GM18858 (cell line): ENCODE data around the gene STPG2.

ENCODE experiments used
- ATAC-seq: cut with Tn5 transposase; IDR thresholded peaks from one replicate; pipeline ENCODE4 v1.9.1; 2021; ENCODE audit not compliant: unreplicated experiment

STPG2 gene

DNA sequence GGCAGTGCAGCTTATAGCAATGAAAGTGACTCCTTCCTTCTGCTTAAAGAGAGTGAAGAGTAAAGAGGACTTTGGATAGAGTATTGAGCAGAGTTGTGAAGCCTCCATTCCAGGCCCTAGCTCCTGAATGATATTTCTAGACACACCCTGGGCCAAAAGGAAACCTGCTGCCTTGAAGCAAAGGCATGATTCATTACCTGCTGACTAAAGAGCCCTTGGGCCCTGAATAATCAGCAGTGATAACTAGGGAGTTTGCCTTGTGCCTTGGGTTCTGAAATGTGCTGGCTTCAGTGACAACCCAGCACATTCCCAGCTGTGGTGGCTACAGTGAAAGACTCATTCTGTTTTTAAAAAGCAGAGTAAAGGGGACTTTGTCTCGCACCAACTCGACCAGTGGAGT is 49.2 kb downstream of the STPG2 start:
- no peak for ATAC-seq

DNA sequence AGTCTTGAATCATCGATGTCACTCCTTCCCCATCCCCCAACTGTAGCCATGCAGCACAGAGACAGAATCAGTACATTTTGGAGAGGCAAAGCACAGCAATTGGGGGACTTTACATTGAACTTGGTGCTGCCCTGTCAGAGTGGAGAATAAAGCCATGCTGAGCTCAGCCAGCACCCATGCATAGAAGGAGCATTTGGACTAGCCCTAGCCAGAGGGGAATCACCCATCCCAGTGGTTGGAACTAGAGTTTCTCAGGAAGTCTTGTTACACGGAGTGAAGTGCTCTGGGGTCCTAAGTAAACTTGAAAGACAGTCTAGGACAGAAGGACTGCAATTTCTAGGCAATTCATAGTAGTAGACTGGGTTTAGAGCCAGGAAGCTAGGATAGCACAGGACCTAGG is 49.6 kb downstream of the STPG2 start:
- no peak for ATAC-seq

DNA sequence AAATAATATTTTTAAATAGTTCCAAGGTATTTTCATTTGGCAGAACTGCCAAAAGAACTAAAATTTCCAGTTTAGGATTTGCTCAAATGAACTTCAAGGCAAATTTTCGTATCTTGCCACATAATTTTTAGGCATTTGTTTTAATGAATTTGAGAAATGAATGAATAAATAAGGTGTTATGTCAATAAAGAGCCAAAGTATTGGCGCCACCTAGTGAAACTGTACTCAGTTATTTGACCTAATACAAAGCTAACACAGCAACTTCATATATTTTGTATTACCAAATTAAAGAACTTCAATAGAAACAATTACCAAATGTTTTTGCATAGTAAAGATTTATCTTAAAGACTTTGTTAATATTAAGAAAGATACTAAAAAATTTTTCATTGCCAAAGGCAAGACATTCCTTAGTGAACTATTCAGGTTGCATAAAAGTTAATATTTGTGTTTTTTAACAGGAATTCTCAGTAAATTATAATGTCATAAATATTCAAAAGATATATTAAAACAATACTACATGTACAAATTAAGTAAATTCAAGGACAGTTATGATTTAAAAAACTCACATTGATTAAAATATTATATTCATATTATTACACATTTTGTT is 50.3 kb downstream of the STPG2 start:
- ATAC-seq, result no peak

DNA sequence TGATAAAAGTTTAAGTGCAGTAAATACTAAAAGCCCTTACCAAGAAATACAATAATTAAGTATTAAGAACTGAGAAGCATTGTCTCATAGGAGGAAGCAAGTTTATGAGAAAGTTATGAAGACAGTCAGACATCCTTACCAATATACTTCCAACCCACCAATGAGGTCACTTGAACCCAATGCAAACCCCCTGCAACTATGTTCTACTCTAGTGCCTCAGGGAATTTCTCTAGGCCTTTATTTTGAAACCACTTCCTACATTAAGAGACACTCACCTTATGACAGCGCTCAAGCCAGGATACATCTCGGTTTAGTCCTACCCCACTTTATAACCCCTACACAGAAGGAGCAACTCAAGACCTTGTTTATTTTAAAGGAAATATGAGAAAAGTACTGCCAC is 61.3 kb downstream of the STPG2 start:
- no peak for ATAC-seq

DNA sequence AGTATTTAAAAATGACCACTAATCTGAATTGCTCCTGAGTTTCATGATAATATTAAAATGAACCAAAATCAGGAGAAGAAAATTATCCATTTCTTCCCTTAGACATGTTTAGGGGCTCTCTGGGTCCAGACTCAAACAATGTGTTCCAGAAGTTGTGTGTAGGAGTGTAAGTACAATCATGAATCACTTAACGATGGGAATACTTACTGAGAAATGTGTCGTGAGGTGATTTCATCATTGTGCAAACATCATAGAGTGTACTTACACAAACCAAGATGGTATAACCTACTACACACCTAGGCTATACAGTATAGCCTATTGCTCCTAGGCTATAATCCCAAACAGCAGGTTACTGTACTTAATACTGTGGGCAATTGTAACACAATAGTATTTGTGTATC is 74.8 kb downstream of the STPG2 start:
- no peak for ATAC-seq

DNA sequence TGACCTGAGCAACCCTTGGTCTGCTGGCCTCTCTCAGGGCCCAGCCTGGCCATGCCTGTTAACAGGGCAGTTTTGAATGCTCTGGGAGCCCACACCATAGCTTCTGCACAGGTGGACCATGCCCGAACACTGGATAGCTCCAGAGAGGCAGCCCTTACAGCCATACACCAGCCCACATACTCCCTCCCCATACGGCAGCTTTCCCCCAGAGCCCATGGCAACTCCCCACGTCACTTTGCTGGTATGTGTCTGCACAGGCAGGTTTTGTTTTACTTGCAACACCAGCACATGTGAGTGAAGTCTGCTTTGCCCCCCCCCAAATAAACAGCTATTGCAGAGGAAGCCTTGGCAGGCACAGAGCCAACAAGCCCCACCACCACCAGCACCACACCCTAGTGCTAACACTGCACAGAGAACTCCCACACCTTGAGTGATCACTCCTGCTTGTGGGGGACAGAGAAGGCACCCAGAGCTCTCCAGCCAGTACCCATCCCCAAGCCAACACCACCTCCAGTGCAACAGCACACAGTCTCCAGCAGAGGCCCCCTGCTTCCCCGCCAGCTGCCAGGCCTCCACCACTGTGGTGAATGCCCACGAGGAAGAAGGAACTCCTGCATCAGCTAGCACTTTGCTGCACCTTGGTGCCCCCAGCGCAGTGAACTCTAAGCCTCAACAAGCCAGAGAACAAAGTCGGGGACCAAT is 87.3 kb downstream of the STPG2 start:
- ATAC-seq, result no peak

DNA sequence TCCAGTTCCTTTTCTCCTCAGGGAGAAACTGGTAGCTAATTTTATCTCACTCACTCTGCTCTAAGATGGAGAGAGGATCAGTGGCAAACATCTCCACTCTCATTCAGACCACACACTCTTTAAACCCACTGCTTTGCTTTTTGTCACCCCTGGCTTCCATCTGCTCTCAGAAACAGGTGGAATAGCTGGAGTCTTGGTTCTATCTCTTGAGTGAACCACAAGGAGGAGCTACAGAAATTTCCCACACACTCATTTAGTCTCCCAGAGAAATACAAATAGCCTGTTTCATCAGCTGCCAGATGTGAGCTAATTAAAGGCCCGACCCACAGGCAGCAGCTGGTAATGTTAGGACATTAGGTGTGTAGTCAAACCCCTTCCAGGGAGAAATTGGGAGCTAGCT is 96.6 kb downstream of the STPG2 start:
- ATAC-seq, result no peak

DNA sequence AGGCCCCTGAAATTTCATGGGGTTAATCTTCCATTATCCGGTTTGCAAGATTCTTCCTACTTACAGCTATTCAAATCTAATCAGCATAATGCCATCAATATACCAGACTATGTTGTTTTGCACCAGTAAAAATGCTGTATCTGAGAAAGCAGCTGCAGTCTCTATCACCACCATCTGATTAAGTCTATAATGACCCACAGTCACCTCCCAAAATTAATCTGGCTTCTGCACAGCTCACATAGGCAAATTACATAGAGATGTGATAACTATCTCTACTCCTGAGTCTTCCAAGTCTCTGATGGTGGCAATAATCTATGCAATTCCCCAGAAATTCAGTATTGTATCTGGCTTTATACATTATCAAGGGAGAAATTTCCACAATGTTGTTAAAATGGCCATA is 113.2 kb downstream of the STPG2 start:
- no peak for ATAC-seq

DNA sequence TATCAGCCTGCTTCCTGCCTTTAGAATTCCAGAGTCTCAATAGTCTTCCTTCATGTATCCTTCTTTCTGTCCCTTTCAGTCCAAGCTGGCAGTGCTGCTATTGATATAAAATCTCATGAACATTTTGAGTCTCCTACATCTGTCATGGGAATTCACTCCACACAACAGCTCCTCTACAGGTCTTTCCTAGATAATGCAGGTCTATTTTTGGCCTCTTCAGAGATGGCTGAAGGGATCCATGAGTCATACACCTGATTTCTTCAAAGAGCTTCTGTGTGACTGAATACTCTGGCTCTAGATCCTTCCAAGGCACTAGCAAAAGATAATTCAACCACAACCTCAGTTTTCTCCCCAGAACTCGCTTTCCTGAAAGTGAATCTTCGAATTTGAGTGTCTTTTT is 115.4 kb downstream of the STPG2 start:
- ATAC-seq, result no peak

DNA sequence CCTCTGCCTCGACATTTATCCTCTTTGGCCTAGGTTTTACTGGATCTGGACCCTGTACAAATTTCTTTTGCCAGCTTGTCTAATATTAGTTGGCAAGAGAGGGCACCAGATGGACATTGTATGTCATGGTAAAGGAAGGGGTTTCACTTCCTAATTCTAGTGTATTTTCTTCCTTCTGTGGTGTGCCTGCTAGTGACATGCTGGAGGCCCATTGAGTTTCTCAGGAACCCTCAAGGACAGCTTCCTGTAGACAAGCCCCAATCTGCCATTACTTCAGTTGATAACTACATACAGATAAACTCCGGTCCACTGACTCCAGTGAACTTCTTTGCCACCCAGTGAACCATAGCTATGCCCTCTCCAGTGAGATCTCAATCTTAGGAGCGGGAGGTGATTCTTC is 116.9 kb downstream of the STPG2 start:
- ATAC-seq, result no peak

DNA sequence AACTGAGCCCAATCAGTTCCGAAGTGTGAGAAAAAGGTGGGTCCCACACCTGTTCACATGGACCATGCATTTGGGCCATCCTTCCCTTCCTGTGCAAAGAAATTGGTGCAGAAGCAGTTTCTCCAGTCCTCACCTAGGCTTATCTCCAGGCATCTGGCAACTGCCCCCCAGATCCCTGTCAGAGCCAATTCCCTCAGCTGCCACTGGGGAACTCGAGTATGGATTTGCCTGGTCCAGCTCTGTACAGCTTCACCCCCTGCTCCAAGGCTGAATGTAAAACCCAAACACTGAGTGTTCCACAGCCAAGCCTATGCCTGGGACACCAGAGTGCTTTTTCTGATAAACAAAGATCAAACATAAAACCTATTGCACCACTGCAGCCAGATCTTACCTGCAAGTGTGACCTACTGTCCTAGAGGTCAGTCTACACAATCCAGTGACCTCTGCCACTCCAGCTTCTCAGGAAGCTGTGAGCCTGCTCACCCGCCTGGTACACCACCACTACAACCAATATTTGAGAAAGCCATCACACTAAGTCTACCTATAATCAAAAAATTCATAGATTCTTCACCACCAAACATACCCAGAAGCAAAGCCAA is 136.4 kb downstream of the STPG2 start:
- ATAC-seq, result no peak

DNA sequence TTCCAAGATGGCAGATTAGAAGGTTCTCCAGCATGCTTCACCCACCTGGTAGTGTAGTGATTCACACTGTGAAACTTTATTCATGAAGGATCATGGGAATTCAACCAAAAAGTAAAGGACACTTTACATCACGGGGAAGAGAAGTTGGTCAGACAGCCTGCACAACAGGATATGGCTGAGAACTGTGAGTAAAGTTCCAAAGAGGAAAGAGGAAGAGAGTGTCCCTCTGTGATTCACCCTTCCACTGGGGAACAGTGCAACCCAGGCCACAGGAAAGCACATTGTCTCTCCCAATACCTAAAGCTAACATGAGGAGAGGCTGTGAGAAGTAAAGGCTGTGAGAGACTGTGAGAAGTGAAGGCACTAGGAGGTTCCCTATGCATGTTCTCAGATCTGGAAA is 137.2 kb downstream of the STPG2 start:
- no peak for ATAC-seq

DNA sequence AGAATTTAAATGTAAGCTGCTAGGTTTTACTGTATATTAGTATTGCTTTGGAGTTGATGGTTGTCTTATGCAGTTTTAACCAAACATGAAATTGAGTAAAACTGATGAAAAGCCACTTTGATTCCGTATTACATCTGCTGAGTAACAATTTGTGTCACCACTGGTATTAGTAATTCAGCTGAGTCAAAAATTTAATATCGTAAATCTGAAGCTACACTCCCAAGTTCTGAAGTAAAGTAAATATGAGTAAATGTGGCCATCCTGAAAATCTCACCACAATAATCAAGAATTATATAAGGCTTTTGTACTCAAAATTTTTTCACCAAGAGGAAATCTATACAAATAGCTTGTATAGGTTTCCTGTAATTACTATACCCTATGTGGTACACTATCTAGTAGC is 142.3 kb downstream of the STPG2 start:
- no peak for ATAC-seq

DNA sequence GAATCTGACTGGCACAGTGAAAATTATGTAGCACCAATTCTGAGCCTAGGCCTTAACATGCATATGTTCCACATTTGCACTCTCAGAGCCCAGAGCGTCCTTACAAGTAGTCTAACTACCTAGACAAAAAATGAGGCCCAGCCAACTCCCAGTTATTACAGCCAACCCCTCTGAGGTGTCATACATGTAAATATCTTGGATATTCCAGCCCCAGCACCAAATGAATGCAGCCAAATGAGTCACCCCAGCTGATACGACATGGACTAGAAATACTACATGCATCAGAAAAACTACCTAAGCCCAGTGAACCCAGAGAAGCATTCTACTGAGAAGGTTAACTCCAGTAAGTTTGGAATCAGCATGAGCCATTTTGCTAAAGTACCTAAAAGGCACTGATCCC is 145.1 kb downstream of the STPG2 start:
- no peak for ATAC-seq

DNA sequence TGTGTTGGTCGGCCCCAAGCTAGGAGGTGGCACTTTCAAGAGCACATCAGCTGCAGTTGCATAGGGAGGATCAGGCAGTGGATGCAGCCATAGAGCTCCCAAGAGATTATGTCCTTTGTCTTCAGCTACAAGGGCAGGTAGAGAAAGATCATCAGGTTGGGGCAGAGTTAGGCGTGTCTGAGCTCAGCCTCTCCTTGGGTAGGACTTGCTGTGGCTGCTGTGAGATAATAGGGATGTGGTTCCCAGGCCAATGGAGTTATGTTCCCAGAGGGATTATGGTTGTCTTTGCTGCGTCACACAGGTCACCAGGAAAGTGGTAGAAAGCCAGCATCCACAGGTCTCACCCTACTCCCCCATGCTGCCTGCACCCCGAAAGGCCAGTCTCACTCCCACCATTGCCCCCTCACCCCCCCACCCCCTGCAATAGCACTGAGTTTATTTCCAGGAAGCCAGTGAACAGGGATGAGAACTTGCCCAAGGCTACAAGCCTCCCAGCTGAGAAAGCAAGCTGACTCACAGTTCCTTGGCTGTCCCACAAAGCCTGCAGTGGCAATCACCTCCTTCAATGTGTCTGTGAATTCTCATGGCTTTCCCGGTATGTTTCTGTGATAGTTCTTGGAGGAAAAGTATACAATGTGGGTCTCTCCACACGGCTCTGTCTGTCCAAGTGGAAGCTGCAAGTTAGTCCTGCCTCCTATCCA is 148.4 kb downstream of the STPG2 start:
- ATAC-seq, result no peak

DNA sequence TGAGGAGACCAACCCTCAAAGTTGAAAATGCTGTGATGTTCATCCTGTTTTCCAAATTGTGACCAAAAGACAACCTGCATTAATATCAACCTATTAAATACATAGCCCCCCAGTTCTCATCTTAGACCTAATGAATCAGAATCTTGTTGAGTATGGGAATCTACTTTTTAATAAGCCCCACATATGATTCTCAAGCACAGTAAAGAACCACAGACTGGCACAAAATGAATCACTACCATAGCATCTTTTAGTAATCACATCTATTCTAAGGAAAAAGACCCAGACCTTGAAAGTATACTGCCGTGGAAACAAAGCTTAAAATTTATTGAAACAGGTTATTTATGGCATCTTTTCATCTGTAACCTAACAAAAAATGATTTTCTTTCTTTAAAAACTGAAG is 152.9 kb downstream of the STPG2 start:
- ATAC-seq, result no peak

DNA sequence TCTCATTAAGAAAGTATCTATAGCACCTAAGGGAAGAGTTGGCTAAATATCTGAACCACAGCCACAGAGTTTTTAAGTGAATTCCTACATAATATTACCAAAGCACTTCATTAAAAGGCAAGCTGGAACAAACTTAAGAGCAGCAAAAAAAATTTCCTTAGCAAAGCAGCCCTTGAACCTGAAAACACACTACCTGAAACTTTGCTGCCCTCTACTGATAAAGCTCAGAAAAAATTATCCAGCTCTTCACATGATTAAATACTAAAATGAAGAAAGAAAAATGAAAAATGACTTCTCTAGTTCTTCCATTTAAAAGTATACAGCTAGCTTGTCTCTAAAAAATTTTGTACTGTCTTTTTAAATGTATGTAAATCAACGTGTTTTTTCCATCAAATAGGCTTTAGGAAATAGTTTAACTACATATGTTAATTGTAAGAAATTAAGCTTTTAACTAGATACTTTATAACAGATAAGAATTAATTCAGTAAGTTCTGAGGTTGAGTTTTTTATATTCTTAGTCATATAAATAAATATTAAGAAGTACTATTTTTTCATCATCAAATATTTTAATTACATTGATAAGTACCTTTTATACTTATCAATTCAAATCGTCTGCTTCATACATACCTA is 156.1 kb downstream of the STPG2 start:
- no peak for ATAC-seq

DNA sequence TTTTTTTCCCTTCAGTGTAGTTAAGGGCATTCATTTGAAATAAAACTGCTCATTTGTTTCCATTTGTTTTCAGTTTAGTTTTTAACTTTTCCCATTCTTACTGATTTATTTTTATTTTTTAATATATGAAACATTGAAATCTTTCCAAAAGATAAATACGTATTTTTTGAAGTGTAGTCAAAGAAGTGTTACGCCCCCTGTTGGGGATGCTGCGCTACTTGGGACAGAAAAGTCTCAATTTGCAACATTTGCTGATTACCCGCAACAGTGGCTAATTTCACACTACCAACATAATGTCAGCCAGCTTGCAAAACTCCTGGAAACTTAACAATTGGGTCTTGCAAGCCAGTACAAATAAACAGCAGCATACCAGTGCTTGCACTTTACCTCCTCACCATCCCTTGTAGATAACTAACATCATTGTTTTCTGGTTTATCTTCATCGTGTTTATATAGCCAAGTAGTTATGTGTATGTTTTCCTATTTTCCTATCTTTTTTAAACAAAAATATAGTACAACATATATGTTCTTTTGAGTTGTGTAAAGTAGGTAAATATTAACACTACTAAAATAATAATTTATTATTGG is 158.6 kb downstream of the STPG2 start:
- ATAC-seq, result no peak

DNA sequence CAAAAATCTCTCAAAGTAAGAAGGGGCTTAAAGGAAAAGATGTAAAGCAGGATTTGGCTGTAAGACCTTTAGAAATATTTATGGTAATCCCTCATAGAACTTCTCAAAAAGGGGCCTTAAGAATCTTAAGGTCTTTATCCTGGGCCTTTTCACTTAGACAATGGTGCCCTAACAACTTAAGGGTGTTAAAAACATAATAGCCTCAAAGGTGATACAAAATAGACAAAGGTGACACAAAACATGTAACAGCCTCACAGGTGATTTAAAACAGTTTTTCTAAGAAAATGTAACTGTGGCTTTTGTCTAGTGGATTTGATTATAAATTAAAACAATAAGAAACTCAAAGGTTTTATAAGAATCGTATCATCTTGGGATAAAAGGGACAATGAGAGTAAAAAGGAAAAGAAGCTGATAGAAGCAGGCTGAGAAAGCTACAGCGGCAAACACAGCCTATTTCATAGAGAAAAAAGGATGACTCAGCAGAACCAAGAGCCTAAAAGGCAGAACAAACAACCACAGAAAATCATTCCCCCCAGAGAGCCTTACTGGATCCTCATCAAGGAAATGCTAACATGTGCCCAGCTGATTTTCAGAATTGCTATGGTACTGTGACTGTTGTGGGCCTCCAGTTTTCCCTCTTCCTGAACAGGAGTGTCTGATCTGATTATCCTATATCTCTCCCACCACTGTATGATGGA is 164.3 kb downstream of the STPG2 start:
- ATAC-seq, result no peak

DNA sequence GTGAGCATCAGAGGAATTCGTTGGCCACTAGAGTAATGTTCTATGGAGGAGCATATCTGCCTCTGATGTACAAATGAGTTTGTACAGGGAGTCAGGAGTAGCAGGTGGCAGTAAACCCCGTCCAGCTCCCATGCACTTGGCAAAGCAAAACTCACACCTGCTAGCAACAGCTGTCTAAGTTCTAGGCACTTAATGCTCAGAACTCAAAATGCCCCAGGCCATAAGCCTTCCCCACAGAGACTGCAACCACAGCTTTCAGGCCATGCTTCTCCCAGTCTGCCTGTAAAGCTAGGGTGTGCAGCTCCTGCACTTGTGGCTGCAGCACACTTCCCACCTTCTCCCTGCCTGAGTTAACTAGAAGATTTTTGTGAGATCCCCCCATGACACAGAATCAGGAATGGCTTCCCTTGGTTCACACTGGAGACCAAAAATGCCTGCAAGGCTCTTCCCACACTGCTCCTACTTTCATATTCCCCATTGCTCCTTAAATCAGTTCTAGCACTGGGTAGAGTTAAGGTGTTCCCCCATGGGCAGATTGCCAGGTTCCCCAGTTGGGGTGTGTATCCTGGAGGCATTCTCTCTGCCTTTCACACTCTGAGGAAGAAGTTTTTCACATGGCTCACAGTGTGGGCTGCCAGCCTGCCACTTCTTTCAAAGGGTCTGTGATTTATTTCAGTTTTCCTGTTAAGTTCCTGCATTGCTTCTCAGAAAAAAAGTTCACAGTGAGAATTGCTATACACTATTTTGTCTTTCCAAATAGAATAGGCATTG is 189.9 kb downstream of the STPG2 start:
- no peak for ATAC-seq
